Psoas muscle (tissue), 8 donors: ENCODE measurements around the gene RAD51B. TPM values are rescaled to one million over a fixed set of nuclear protein-coding genes. Genes with fewer than 3 reads are reported as not detected.

ENCODE experiments used
- ATAC-seq, 4 donors: fragments of 200-7000 bp; cut with Tn5 transposase; one replicate each; pipeline ENCODE4 v1.9.1; 2020; ENCODE audit warnings: moderate library complexity in 3 of 4, mild to moderate bottlenecking in 2 of 4
- DNase-seq, 2 donors: peaks; one replicate each; pipeline ENCODE4 v3.0.0-alpha.2; 2020
- H3K27ac ChIP-seq: fragments of 200-600 bp; one replicate; pipeline ENCODE4 v1.8.0; 2022
- H3K27me3 ChIP-seq, 3 donors: fragments of 200-600 bp in 1 of 3; one replicate each; pipeline versions ENCODE4 v1.6.1 to v1.8.0; 2013 to 2022; ENCODE audit warnings: low read length in 2 of 3, mild to moderate bottlenecking in 2 of 3, moderate library complexity in 1 of 3; ENCODE audit not compliant: insufficient read depth in 3 of 3
- H3K36me3 ChIP-seq, 2 donors: fragments of 200-600 bp in 1 of 2; one replicate each; pipeline versions ENCODE4 v1.6.1 to v1.8.0; 2013 to 2022; ENCODE audit warnings: low read depth in 1 of 2, mild to moderate bottlenecking in 1 of 2, moderate library complexity in 1 of 2; ENCODE audit not compliant: insufficient read depth in 1 of 2
- H3K4me1 ChIP-seq: fragments of 200-600 bp; one replicate; pipeline ENCODE4 v1.8.0; 2022
- H3K4me3 ChIP-seq: fragments of 200-600 bp; one replicate; pipeline ENCODE4 v1.8.0; 2022; ENCODE audit warnings: mild to moderate bottlenecking
- H3K9me3 ChIP-seq: fragments of 200-600 bp; one replicate; pipeline ENCODE4 v1.8.0; 2022
- WGBS, 3 donors: extraction: QIAGEN DNeasy Blood & Tissue Kit; methylation state at CpG; one replicate each; pipeline versions ENCODE4 v1.1.6 to v1.1.7; 2013; 5-methylcytosine and 5-hydroxymethylcytosine counted together
- intact Hi-C, 2 donors: fragments of 100-400 bp; cut with DNase I; formaldehyde crosslinking; loops; one replicate each; pipeline versions ENCODE4 v1.11.0 to v1.14.2; 2022
- polyA plus RNA-seq, 3 donors: library from polyadenylated mRNA; stranded (reverse); fragments of 200-250 nt; gene quantifications; one replicate each; pipeline ENCODE4 v1.2.3, GENCODE V29; 2013
- total RNA-seq, 4 donors: library from RNA; stranded (reverse); fragmentation: NEBNext Ultra II Directional in 2 of 4; extraction: Animal tissue kit (Norgen Biotek cat#: 25700) in 2 of 4; gene quantifications; one replicate each; pipeline versions ENCODE4 v1.2.1 to v1.2.4, GENCODE V29; 2021 to 2023
- TF ChIP-seq, protein P1 (sequence below): fragments of 200-600 bp; IDR thresholded peaks from one replicate; pipeline ENCODE4 v1.8.0; 2022; ENCODE audit warnings: antibody characterized with exemption
- donor health status: healthy with polysubstance abuse.
- donor health status: DM: no; HTN: no; CAD: no; lungs with moderate emphysema.
- donor health status: Bipolar disorder and iron deficiency.
- donor health status: healthy.
- donor health status: DM: yes; HTN: yes; CAD: no.
- donor health status: DM: no; HTN: no; CAD: no.
- donor health status: DM: no; HTN: no; CAD: no.
- donor health status: DM: yes; HTN: yes; CAD: no.

RAD51B gene
- total and polyA plus RNA-seq, 7 donors, result 0.60 to 7.2 (median 2.2) TPM

DNA sequence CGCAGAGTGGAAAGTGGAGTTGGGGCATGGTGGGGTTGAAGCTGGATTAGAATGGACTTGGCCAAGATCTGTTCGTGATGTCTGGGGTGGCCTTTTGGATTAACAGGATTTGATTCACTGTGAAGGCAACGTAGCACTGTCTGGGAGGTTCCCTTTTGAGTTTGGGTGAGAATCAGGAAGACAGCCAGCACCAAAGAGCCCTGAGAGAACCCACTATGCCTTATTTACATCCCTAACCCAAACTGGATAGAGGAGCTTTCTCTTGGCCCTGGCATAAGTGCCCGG lies 703.7 kb downstream of the RAD51B start:
- WGBS, 3 donors, result 60 to 86% (median 70%) methylated on average over 4 of the region's 4 CpGs
- no peak overlapping the region for H3K4me3 ChIP-seq
- peak overlapping the region; percentile 31 for H3K27ac ChIP-seq
- H3K9me3 ChIP-seq, result no peaks in the 10 kb centered on the region
- ATAC-seq (no peak), DNase-seq (no peak)
- H3K27me3 ChIP-seq, result no peaks in the 10 kb centered on the region
- intact Hi-C loops, result loop anchor here in 1 of 2 donors (5.0 kb wide), 1 partner anchor 154 kb away; no protein-coding TSS in a partner anchor
- TF ChIP-seq, protein P1, sequence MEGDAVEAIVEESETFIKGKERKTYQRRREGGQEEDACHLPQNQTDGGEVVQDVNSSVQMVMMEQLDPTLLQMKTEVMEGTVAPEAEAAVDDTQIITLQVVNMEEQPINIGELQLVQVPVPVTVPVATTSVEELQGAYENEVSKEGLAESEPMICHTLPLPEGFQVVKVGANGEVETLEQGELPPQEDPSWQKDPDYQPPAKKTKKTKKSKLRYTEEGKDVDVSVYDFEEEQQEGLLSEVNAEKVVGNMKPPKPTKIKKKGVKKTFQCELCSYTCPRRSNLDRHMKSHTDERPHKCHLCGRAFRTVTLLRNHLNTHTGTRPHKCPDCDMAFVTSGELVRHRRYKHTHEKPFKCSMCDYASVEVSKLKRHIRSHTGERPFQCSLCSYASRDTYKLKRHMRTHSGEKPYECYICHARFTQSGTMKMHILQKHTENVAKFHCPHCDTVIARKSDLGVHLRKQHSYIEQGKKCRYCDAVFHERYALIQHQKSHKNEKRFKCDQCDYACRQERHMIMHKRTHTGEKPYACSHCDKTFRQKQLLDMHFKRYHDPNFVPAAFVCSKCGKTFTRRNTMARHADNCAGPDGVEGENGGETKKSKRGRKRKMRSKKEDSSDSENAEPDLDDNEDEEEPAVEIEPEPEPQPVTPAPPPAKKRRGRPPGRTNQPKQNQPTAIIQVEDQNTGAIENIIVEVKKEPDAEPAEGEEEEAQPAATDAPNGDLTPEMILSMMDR, result no peak
- peaks cover 25% of the 10 kb centered on the region for H3K4me1 ChIP-seq
- no peaks in the 10 kb centered on the region for H3K36me3 ChIP-seq

DNA sequence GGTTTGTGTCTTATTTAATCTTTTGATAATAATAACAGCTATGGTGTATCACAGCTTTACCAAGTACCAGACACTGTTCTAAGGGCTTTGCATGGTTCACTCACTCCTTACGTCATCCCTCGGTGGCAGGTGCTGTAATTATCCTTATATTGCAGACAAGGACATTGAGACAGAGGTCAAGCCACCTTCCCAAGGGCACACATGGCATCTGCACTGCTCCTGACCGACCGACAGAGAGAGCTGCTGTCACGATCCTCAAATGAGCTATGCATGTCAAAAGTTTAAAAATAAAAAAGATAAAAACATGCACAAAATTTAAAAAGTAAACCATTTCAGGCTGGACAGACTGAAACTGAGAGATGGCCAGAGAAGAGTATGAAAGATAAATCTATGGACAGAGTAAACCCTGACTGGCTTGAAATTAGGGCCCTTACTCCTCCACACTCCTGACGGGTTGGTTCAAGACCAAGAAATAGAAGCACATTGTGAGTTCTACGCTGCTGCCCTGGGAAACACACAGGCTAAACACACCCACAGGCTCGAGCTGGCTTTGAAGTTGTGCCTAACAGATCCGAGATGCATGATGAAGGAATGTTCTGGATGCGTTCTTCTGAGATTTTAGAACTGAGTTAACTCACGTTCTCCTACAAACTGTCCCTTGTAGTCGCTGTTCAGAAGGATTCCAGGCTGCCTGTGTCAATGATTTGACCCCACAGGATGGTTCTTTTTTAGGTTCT lies 704.6 kb downstream of the RAD51B start:
- Histone ChIP-seq H3K27ac (peak overlapping the region; percentile 21), H3K9me3 (peaks cover 4% of the 10 kb centered on the region), H3K4me1 (peaks cover 20% of the 10 kb centered on the region), H3K36me3 (no peaks in the 10 kb centered on the region), H3K4me3 (no peak overlapping the region), H3K27me3 (no peaks in the 10 kb centered on the region)
- DNase-seq, result no peak
- intact Hi-C loops, result loop anchor here in 1 of 2 donors (5.0 kb wide), 1 partner anchor 153 kb away; no protein-coding TSS in a partner anchor
- TF ChIP-seq, protein P1, result peak; percentile 33
- WGBS, 3 donors, result 51 to 64% (median 54%) methylated on average over 12 of the region's 12 CpGs
- ATAC-seq, result peak in 3 of 4 donors; percentile 59 to 70 (median 65)

DNA sequence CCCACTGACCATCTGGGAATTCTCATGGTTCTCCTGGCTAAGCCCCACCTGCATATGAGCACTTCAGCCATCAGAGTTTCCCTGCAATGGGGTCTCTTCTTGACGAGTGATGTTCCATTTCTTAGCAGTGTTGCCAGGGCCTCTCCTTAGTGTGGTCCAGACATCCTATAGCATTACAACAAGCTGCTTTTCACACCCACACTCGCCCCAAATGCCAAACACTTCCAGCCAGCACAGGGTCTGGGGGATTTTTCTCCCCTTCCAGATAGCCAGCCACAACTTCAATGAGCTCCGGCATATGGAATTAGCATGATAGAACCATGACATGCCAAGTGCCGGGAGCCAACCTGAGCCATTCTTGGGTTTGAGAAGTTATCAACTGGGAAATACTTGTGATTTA lies 705.9 kb downstream of the RAD51B start:
- H3K27me3 ChIP-seq, result no peaks in the 10 kb centered on the region
- H3K27ac ChIP-seq, result no peak overlapping the region
- no peaks in the 10 kb centered on the region for H3K36me3 ChIP-seq
- intact Hi-C loops, result no loop called here
- WGBS, 3 donors, result 98 to 100% (median 99%) methylated on average over 4 of the region's 4 CpGs
- no peak overlapping the region for H3K4me3 ChIP-seq
- DNase-seq, result no peak
- peaks cover 18% of the 10 kb centered on the region for H3K4me1 ChIP-seq
- TF ChIP-seq, protein P1, result no peak
- H3K9me3 ChIP-seq, result peaks cover 15% of the 10 kb centered on the region
- no peak for ATAC-seq

DNA sequence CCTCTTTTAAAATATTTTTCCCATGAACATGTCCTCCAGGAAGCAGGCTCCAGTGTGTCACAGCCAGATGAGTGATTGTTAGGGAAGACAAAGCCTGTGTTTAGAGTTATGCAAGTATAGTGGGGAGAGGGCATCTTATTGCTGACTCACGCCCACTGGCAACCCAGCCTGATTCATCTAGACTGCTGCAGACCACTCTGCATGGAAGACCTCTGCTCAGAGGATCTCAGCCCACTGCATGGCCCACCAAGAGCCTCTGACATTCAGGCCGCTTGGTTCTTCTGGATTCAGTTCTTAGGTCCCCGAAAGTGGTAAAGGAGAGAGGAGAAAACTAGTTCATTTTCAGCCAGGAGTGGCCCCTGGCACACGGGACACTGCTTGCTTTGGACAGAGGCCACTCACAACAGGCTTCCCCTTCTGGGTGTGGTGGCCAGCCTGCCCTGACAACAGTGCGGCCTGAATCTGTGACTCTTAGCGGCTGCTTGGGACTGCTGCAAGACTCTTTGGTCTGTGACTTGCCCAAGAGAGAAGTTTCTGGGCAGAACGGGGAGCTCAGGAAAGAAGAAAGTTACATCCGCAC lies 707.0 kb downstream of the RAD51B start:
- no peaks in the 10 kb centered on the region for H3K36me3 ChIP-seq
- peaks cover 25% of the 10 kb centered on the region for H3K9me3 ChIP-seq
- intact Hi-C loops, result no loop called here
- ATAC-seq (peak in 3 of 4 donors; percentile 37 to 48 (median 43)), DNase-seq (no peak)
- H3K27me3 ChIP-seq, result no peaks in the 10 kb centered on the region
- H3K4me1 ChIP-seq, result peaks cover 12% of the 10 kb centered on the region
- TF ChIP-seq, protein P1, result no peak
- H3K4me3 ChIP-seq, result no peak overlapping the region
- peak overlapping the region; percentile 56 for H3K27ac ChIP-seq
- 49 to 76% (median 58%) methylated on average over 8 of the region's 8 CpGs for WGBS, 3 donors
